ENCODE data around the gene FRAS1.

- TF ChIP-seq HDAC6 (IDR thresholded peaks at IDR 0.05; ENCODE audit: low read depth, low read length): no peak
- TF ChIP-seq CTCF (IDR thresholded peaks at IDR 0.05; ENCODE audit: control extremely low read depth in 1 of 3, insufficient read depth in 1 of 3, low read depth in 1 of 3, low read length in 3 of 3): no peak
- TF ChIP-seq TBP (IDR thresholded peaks at IDR 0.05; ENCODE audit: low read depth, low read length): no peak
- TF ChIP-seq ASH2L (IDR thresholded peaks at IDR 0.05; ENCODE audit: low read length): no peak
- no peak for TF ChIP-seq ZNF274 (IDR thresholded peaks at IDR 0.05; ENCODE audit: borderline replicate concordance, extremely low read depth, low read length)
- TF ChIP-seq EP300 (IDR thresholded peaks at IDR 0.05; ENCODE audit: borderline replicate concordance in 1 of 2, low read depth in 2 of 2, low read length in 2 of 2): no peak
- TF ChIP-seq RXRA (IDR thresholded peaks at IDR 0.05; ENCODE audit: insufficient read depth, low read depth, low read length): no peak
Observed at GRCh38 chr4:78247536-78248285, 190.6 kb downstream of the FRAS1 start.

Measured in H1 (cell line).